Measurements from ENCODE around the gene ATP8A1.

DNA sequence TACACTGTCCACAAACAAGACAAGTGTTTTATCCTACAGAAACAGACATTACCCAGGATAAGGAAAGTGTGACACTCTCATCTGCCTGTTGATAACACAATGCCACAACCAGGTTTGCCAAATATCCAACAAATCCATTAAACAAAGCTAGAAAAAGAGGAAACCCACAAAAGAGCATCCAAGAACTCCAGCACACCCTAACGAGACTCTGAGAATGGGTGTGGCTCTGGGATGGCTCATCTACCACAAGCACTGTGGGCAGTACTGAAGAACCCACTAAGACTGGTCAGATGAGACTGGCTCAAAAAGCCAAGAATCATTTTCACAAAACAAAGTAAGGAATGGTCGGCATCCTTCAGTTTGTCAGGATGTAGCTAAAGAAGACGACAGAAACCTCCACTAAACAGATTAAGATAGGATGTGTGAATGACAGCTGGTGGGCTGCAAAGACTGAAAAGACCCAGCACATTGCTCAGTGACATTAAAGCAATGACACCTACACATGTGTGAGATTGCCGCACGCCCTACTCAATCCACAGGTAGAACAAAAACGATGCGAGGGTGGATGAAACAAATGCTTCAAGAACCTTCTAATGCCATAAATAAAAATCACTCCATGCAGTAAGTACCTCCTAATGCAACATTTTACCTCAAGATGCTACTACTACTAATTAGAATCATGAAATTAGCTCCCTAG, 14.7 kb downstream of the ATP8A1 start:
- TF ChIP-seq TP53 (CRISPR knock-in tag; IDR thresholded peaks at IDR 0.05): no peak
- TF ChIP-seq, protein P1, sequence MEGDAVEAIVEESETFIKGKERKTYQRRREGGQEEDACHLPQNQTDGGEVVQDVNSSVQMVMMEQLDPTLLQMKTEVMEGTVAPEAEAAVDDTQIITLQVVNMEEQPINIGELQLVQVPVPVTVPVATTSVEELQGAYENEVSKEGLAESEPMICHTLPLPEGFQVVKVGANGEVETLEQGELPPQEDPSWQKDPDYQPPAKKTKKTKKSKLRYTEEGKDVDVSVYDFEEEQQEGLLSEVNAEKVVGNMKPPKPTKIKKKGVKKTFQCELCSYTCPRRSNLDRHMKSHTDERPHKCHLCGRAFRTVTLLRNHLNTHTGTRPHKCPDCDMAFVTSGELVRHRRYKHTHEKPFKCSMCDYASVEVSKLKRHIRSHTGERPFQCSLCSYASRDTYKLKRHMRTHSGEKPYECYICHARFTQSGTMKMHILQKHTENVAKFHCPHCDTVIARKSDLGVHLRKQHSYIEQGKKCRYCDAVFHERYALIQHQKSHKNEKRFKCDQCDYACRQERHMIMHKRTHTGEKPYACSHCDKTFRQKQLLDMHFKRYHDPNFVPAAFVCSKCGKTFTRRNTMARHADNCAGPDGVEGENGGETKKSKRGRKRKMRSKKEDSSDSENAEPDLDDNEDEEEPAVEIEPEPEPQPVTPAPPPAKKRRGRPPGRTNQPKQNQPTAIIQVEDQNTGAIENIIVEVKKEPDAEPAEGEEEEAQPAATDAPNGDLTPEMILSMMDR (IDR thresholded peaks at IDR 0.05): no peak
- no peak for TF ChIP-seq MYBL2 (CRISPR knock-in tag; IDR thresholded peaks at IDR 0.05)
- no peak for TF ChIP-seq ZNF396 (CRISPR knock-in tag; IDR thresholded peaks at IDR 0.05; ENCODE audit: borderline replicate concordance)
- TF ChIP-seq, protein P2, sequence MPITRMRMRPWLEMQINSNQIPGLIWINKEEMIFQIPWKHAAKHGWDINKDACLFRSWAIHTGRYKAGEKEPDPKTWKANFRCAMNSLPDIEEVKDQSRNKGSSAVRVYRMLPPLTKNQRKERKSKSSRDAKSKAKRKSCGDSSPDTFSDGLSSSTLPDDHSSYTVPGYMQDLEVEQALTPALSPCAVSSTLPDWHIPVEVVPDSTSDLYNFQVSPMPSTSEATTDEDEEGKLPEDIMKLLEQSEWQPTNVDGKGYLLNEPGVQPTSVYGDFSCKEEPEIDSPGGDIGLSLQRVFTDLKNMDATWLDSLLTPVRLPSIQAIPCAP (CRISPR knock-in tag; IDR thresholded peaks at IDR 0.05): no peak
- no peak for TF ChIP-seq NFYB (CRISPR knock-in tag; conservative IDR thresholded peaks at IDR 0.05; ENCODE audit: low read depth)
- TF ChIP-seq ZNF263 (CRISPR knock-in tag; IDR thresholded peaks at IDR 0.05; ENCODE audit: low read depth): no peak
- no peak for TF ChIP-seq KAT7 (CRISPR knock-in tag; IDR thresholded peaks at IDR 0.05; ENCODE audit: borderline replicate concordance)
- TF ChIP-seq, protein P3, sequence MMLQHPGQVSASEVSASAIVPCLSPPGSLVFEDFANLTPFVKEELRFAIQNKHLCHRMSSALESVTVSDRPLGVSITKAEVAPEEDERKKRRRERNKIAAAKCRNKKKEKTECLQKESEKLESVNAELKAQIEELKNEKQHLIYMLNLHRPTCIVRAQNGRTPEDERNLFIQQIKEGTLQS (CRISPR knock-in tag; conservative IDR thresholded peaks at IDR 0.05): no peak
